Prostate gland (tissue), 2 donors: ENCODE measurements around the gene E2F1.

ENCODE experiments used
- POLR2A ChIP-seq: fragments of 450-650 bp; IDR thresholded peaks from one replicate; pipeline ENCODE4 v1.6.1; 2016; ENCODE audit warnings: antibody characterized with exemption, mild to moderate bottlenecking
- POLR2AphosphoS5 ChIP-seq: sonication (generic); formaldehyde crosslinking; IDR thresholded peaks from one replicate; pipeline ENCODE4 v1.6.1; 2017; ENCODE audit warnings: antibody characterized with exemption
- TF ChIP-seq, protein P1 (sequence below), 4 experiments: fragments of 200-600 bp in 2 of 4; fragments of 450-650 bp in 2 of 4; sonication (generic) in 2 of 4; IDR thresholded peaks; 1 replicate in 3 of 4; 2 replicates in 1 of 4; pipeline ENCODE4 v1.5.1; 2016 to 2019; ENCODE audit warnings: antibody characterized with exemption in 4 of 4, mild to moderate bottlenecking in 2 of 4, moderate library complexity in 2 of 4

DNA sequence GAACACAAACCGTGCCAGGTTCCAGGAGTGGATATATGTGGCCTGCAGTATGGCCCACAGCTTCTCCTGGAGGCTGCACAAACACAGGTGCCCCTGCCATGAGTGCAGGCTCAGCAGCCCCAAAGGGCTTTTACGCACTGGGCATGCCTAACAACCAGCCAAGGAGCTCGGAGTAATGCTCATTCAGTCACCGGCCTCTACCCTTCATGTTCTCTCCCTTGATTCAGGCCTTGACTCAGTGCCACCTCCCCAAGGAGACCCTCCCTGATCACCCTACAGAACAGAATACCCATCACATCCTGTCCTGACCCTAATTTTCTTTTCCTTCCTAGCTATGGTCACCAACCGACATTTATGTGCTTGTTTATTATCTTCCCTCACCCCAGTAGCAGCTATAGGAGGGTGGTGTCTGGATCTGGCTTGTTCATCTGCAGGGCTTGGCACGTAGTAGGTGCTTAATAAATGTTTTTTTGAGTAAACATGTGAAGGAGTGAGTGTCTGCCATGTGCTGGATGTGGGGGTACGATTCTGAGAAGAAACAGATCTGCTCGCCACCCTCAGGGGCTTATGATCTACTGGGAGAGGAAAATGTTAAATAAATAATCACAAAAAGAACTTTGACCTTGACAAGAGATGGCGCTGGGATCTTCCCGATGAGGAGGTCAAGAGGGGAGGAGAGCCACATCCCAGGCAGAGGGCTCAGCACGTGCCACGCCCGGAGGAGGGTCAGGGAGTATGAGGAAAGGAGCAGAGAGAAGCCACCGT is 24.7 kb upstream of the E2F1 start:
- TF ChIP-seq, protein P1, sequence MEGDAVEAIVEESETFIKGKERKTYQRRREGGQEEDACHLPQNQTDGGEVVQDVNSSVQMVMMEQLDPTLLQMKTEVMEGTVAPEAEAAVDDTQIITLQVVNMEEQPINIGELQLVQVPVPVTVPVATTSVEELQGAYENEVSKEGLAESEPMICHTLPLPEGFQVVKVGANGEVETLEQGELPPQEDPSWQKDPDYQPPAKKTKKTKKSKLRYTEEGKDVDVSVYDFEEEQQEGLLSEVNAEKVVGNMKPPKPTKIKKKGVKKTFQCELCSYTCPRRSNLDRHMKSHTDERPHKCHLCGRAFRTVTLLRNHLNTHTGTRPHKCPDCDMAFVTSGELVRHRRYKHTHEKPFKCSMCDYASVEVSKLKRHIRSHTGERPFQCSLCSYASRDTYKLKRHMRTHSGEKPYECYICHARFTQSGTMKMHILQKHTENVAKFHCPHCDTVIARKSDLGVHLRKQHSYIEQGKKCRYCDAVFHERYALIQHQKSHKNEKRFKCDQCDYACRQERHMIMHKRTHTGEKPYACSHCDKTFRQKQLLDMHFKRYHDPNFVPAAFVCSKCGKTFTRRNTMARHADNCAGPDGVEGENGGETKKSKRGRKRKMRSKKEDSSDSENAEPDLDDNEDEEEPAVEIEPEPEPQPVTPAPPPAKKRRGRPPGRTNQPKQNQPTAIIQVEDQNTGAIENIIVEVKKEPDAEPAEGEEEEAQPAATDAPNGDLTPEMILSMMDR (IDR thresholded peaks at IDR 0.05), result no peak
- TF ChIP-seq POLR2A, result no peak
- no peak for TF ChIP-seq POLR2AphosphoS5
